HG02588 (cell line): ENCODE data around the gene LILRB1.
"Not testable (repeated sequence)": the region's sequence is repeated elsewhere in the genome, so short reads cannot be mapped to it uniquely, and the experiment has no call there.

Experiments used
- ATAC-seq: cut with Tn5 transposase; IDR thresholded peaks from one replicate; pipeline ENCODE4 v1.9.1; 2021; ENCODE audit warnings: mild to moderate bottlenecking, moderate library complexity; ENCODE audit not compliant: unreplicated experiment

LILRB1 gene

GRCh38 chr19:54630262-54630661, at the start of gene LILRB1:
LILRB1 (plus strand) TSS chr19:54630484; CDS start chr19:54631074, 590 bp downstream.
- not testable (repeated sequence) for ATAC-seq

GRCh38 chr19:54586397-54586796, 43.9 kb upstream of the LILRB1 start:
- ATAC-seq = no peak

- no peak for ATAC-seq
Observed at GRCh38 chr19:54587026-54587425, 43.3 kb upstream of the LILRB1 start.

GRCh38 chr19:54593445-54593844, 36.8 kb upstream of the LILRB1 start, which contains the start of gene LILRA1:
LILRA1 (plus strand) TSS chr19:54593632; CDS start chr19:54594245, 613 bp downstream.
- ATAC-seq = not testable (repeated sequence)

GRCh38 chr19:54593931-54594626, 36.2 kb upstream of the LILRB1 start:
- not testable (repeated sequence) for ATAC-seq

- ATAC-seq = no peak
Observed at GRCh38 chr19:54594737-54595136, 35.5 kb upstream of the LILRB1 start.

- ATAC-seq = not testable (repeated sequence)
Observed at GRCh38 chr19:54595680-54596436, 34.4 kb upstream of the LILRB1 start.

- no peak for ATAC-seq
Observed at GRCh38 chr19:54600212-54600611, 30.1 kb upstream of the LILRB1 start.

GRCh38 chr19:54606230-54606629, 24.1 kb upstream of the LILRB1 start:
- ATAC-seq = no peak

- peak; percentile 75 for ATAC-seq
Observed at GRCh38 chr19:54606891-54607784, 23.1 kb upstream of the LILRB1 start.

- ATAC-seq = no peak
Observed at GRCh38 chr19:54607785-54608150, 22.5 kb upstream of the LILRB1 start.

- ATAC-seq = no peak
Observed at GRCh38 chr19:54608205-54608604, 22.1 kb upstream of the LILRB1 start.

- ATAC-seq = no peak
Observed at GRCh38 chr19:54608792-54609191, 21.5 kb upstream of the LILRB1 start.

GRCh38 chr19:54609356-54609791, 20.9 kb upstream of the LILRB1 start:
- ATAC-seq = no peak

- ATAC-seq = no peak
Observed at GRCh38 chr19:54612428-54612827, 17.9 kb upstream of the LILRB1 start.

GRCh38 chr19:54614726-54615125, 15.6 kb upstream of the LILRB1 start:
- no peak for ATAC-seq

GRCh38 chr19:54616057-54616456, 14.2 kb upstream of the LILRB1 start:
- ATAC-seq = peak; percentile 10

- peak; percentile 79 for ATAC-seq
Observed at GRCh38 chr19:54616821-54617560, 13.3 kb upstream of the LILRB1 start.

GRCh38 chr19:54620464-54620863, 9.8 kb upstream of the LILRB1 start:
- no peak for ATAC-seq

GRCh38 chr19:54622431-54622830, 7.9 kb upstream of the LILRB1 start:
- ATAC-seq = no peak
